ENCODE measurements around the gene CALN1. TPM values are rescaled to one million over a fixed set of nuclear protein-coding genes. Genes with fewer than 3 reads are reported as not detected.

The CALN1 gene
- total RNA-seq, 1 experiment from 2014 or later = 0.05 TPM

- no peaks in the 10 kb centered on the region for H3K9me3 ChIP-seq (ENCODE audit: control insufficient read depth, insufficient read depth, low read depth, low read length)
- in situ Hi-C loops (cut with HindIII; ENCODE audit: low pct_unique_long_range_greater_than_20kb, low sequenced_read_pairs) (no loop called here), intact Hi-C loops (cut with micrococcal nuclease; ENCODE audit: unreplicated experiment) (no loop called here)
- H3K27ac ChIP-seq (ENCODE audit: low read length) = no peak overlapping the region
- CTCF ChIA-PET = no interaction called here
- no TSS peak for BruUV-seq (replicated peaks)
- POLR2A ChIA-PET = no interaction called here
- no peaks in the 10 kb centered on the region for H3K36me3 ChIP-seq (ENCODE audit: control insufficient read depth, insufficient read depth, low read length)
- no peak overlapping the region for H3K4me3 ChIP-seq (ENCODE audit: low read depth in 2 of 2, low read length in 2 of 2)
- ATAC-seq (no peak), DNase-seq (ENCODE audit: low read depth, low spot score) (no peak)
- no peaks in the 10 kb centered on the region for H3K4me1 ChIP-seq (ENCODE audit: control insufficient read depth, insufficient read depth, low read length)
- TF ChIP-seq POLR2AphosphoS5 (IDR thresholded peaks at IDR 0.05; ENCODE audit: low read depth, low read length) (no peak), SIN3A (IDR thresholded peaks at IDR 0.05; ENCODE audit: borderline replicate concordance, insufficient read depth, low read depth, low read length) (no peak), TCF7L2 (IDR thresholded peaks at IDR 0.05; ENCODE audit: low read depth, low read length) (no peak), REST (IDR thresholded peaks at IDR 0.05; ENCODE audit: insufficient read depth in 1 of 2, low read depth in 2 of 2, low read length in 1 of 2) (no peak), CTCF (IDR thresholded peaks at IDR 0.05) (no peak)
- H3K27me3 ChIP-seq (ENCODE audit: control insufficient read depth, insufficient read depth, low read length) = no peaks in the 10 kb centered on the region
Measured at GRCh38 chr7:72092769-72093168, 319.4 kb downstream of the CALN1 start.

GRCh38 chr7:72087926-72088325, 324.2 kb downstream of the CALN1 start:
- H3K36me3 ChIP-seq (ENCODE audit: control insufficient read depth, insufficient read depth, low read length) = no peaks in the 10 kb centered on the region
- DNase-seq (ENCODE audit: low read depth, low spot score) (no peak), ATAC-seq (no peak)
- TF ChIP-seq SIN3A (IDR thresholded peaks at IDR 0.05; ENCODE audit: borderline replicate concordance, insufficient read depth, low read depth, low read length) = no peak
- no peak for TF ChIP-seq POLR2AphosphoS5 (IDR thresholded peaks at IDR 0.05; ENCODE audit: low read depth, low read length)
- TF ChIP-seq CTCF (IDR thresholded peaks at IDR 0.05) = no peak
- no peak for TF ChIP-seq TCF7L2 (IDR thresholded peaks at IDR 0.05; ENCODE audit: low read depth, low read length)
- TF ChIP-seq REST (IDR thresholded peaks at IDR 0.05; ENCODE audit: insufficient read depth in 1 of 2, low read depth in 2 of 2, low read length in 1 of 2) = no peak
- H3K4me3 ChIP-seq (ENCODE audit: low read depth in 2 of 2, low read length in 2 of 2) = no peak overlapping the region
- no peaks in the 10 kb centered on the region for H3K4me1 ChIP-seq (ENCODE audit: control insufficient read depth, insufficient read depth, low read length)
- no peak overlapping the region for H3K27ac ChIP-seq (ENCODE audit: low read length)
- H3K27me3 ChIP-seq (ENCODE audit: control insufficient read depth, insufficient read depth, low read length) = no peaks in the 10 kb centered on the region
- ChIA-PET CTCF (no interaction called here), POLR2A (no interaction called here)
- no TSS peak for BruUV-seq (replicated peaks)
- in situ Hi-C loops (cut with HindIII; ENCODE audit: low pct_unique_long_range_greater_than_20kb, low sequenced_read_pairs) = no loop called here
- intact Hi-C loops (cut with micrococcal nuclease; ENCODE audit: unreplicated experiment) = no loop called here
- H3K9me3 ChIP-seq (ENCODE audit: control insufficient read depth, insufficient read depth, low read depth, low read length) = no peaks in the 10 kb centered on the region

Data from Panc1 (cell line).